Measurements from ENCODE around the gene PHOX2A.

DNA sequence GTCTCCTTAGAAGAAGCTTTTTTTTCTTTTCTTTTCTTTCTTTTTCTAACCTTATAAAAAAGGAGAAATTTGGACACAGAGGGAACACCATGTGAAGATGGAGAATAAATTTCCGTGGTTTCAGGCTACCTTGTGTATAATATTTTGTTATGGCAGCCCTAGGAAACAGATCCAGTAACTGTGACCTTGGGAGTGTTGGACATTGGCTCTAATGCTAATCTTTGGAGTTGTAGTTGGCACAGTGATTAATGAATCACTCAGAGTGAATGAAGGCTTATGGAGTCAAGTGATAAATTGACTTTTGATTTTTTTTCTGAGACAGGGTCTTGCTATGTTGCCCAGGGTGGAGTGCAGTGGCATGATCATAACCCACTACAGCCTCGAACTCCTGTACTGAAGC lies 15.5 kb upstream of the PHOX2A start:
- TF ChIP-seq EZH2 (IDR thresholded peaks at IDR 0.05; ENCODE audit: insufficient read depth, low read length), result no peak
- TF ChIP-seq CTCF (IDR thresholded peaks at IDR 0.05; ENCODE audit: insufficient read depth, low read depth, low read length), result no peak
